Testis (tissue), 2 donors: ENCODE measurements around the gene CBFA2T3.

Experiments
- CTCF ChIP-seq, 3 experiments: fragments of 450-650 bp in 2 of 3; fragments of 200-600 bp in 1 of 3; sonication (generic) in 1 of 3; IDR thresholded peaks; one replicate each; pipeline ENCODE4 v1.5.1; 2016 to 2019; ENCODE audit warnings: antibody characterized with exemption in 3 of 3, mild to moderate bottlenecking in 2 of 3, moderate library complexity in 1 of 3
- POLR2A ChIP-seq: fragments of 450-650 bp; IDR thresholded peaks from one replicate; pipeline ENCODE4 v1.6.1; 2017; ENCODE audit warnings: antibody characterized with exemption, mild to moderate bottlenecking, moderate library complexity

- no peak for TF ChIP-seq CTCF (IDR thresholded peaks at IDR 0.05)
- no peak for TF ChIP-seq POLR2A
Measured at GRCh38 chr16:88864521-88864920, 112.5 kb downstream of the CBFA2T3 start.
